B cell (primary cell): ENCODE data around the gene CHST13. TPM values are rescaled to one million over a fixed set of nuclear protein-coding genes. Genes with fewer than 3 reads are reported as not detected.
A peak's percentile ranks its signal among the peaks of the same experiment; 100 is the strongest.

Experiments used
- ATAC-seq: fragments of 200-7000 bp; cut with Tn5 transposase; one replicate; pipeline ENCODE4 v1.10.0; 2021; ENCODE audit warnings: low read depth, mild to moderate bottlenecking, moderate number of reproducible peaks, moderate library complexity
- CTCF ChIA-PET: fragments of 350-600 bp; sonication (Branson Sonifier 250); formaldehyde crosslinking; loops from one replicate; lab custom pipeline; 2021; ENCODE audit warnings: antibody characterized with exemption, inconsistent platforms; lab: Charles Lee
- POLR2A ChIA-PET: fragments of 350-600 bp; sonication (Branson Sonifier 250); formaldehyde crosslinking; loops from one replicate; lab custom pipeline; 2021; ENCODE audit warnings: antibody characterized with exemption; lab: Charles Lee
- DNase-seq: peaks from one replicate; pipeline ENCODE4 v3.0.0; 2013
- H2AFZ ChIP-seq: 2 replicates; pipeline ENCODE4 v1.6.1; 2012; ENCODE audit warnings: mild to moderate bottlenecking, low read depth, low read length; ENCODE audit not compliant: insufficient read depth, poor library complexity, severe bottlenecking
- H3K27ac ChIP-seq, 2 donors: 1 replicate in 1 of 2; 2 replicates in 1 of 2; pipeline ENCODE4 v1.5.1; 2012 to 2013; ENCODE audit warnings: low read length in 2 of 2, mild to moderate bottlenecking in 2 of 2, moderate library complexity in 1 of 2
- H3K27me3 ChIP-seq, 4 experiments: fragments of 200-600 bp in 1 of 4; sonication (generic) in 1 of 4; replicated peaks in 1 of 4; 1 replicate in 2 of 4; 2 replicates in 2 of 4; pipeline versions ENCODE4 v1.6.1 to v1.7.0; 2013 to 2016; ENCODE audit warnings: low read length in 3 of 4, mild to moderate bottlenecking in 2 of 4, mixed read lengths in 1 of 4, moderate library complexity in 1 of 4; ENCODE audit not compliant: insufficient read depth in 4 of 4, control insufficient read depth in 3 of 4; ENCODE audit errors: control extremely low read depth in 1 of 4
- H3K36me3 ChIP-seq, 2 experiments: replicated peaks in 1 of 2; 1 replicate in 1 of 2; 2 replicates in 1 of 2; pipeline versions ENCODE4 v1.6.1 to v1.7.1; 2013; ENCODE audit warnings: low read length in 1 of 2; ENCODE audit not compliant: insufficient read depth in 2 of 2, control insufficient read depth in 1 of 2; ENCODE audit errors: control extremely low read depth in 1 of 2, extremely low read depth in 1 of 2
- H3K4me1 ChIP-seq, 2 donors: fragments of 200-600 bp in 1 of 2; sonication (generic) in 1 of 2; 1 replicate in 1 of 2; 2 replicates in 1 of 2; pipeline versions ENCODE4 v1.5.1 to v1.6.1; 2013 to 2017; ENCODE audit warnings: low read length in 2 of 2; ENCODE audit not compliant: control insufficient read depth in 2 of 2, insufficient read depth in 2 of 2
- H3K4me2 ChIP-seq: replicated peaks from 2 replicates; pipeline ENCODE3; 2012; ENCODE audit warnings: mild to moderate bottlenecking, low read depth, low read length; ENCODE audit not compliant: poor library complexity, severe bottlenecking
- H3K4me3 ChIP-seq, 5 experiments: fragments of 200-600 bp in 1 of 5; sonication (generic) in 1 of 5; 1 replicate in 3 of 5; 2 replicates in 2 of 5; pipeline versions ENCODE4 v1.5.1 to v1.7.0; 2011 to 2016; ENCODE audit warnings: low read length in 4 of 5, mild to moderate bottlenecking in 4 of 5, low read depth in 2 of 5, control low read depth in 1 of 5, moderate library complexity in 1 of 5; ENCODE audit not compliant: insufficient read depth in 1 of 5; ENCODE audit errors: control extremely low read depth in 1 of 5, extremely low read depth in 1 of 5
- H3K79me2 ChIP-seq: fragments of 200-600 bp; sonication (generic); one replicate; pipeline ENCODE4 v1.6.0; 2016; ENCODE audit warnings: low read length; ENCODE audit not compliant: control insufficient read depth, insufficient read depth
- H3K9ac ChIP-seq: fragments of 200-600 bp; sonication (generic); 2 replicates; pipeline ENCODE4 v1.6.1; 2017; ENCODE audit warnings: mild to moderate bottlenecking, low read length, moderate library complexity
- H3K9me3 ChIP-seq, 3 donors: one replicate each; pipeline versions ENCODE4 v1.6.1 to v1.7.1; 2013; ENCODE audit warnings: low read length in 2 of 3; ENCODE audit not compliant: control insufficient read depth in 2 of 3, insufficient read depth in 1 of 3; ENCODE audit errors: control extremely low read depth in 1 of 3
- H4K20me1 ChIP-seq: 2 replicates; pipeline ENCODE4 v1.6.0; 2012; ENCODE audit warnings: mild to moderate bottlenecking, low read length; ENCODE audit not compliant: insufficient read depth, control insufficient read depth, poor library complexity, severe bottlenecking
- H3K27ac Mint-ChIP-seq: one replicate; pipeline ENCODE4 v1.8.0; 2021; ENCODE audit warnings: mixed read lengths
- H3K27me3 Mint-ChIP-seq: one replicate; pipeline ENCODE4 v1.8.0; 2021; ENCODE audit warnings: mixed read lengths
- H3K4me1 Mint-ChIP-seq: one replicate; pipeline ENCODE4 v1.8.0; 2021; ENCODE audit warnings: mixed read lengths
- H3K4me3 Mint-ChIP-seq: one replicate; pipeline ENCODE4 v1.8.0; 2021; ENCODE audit warnings: mixed read lengths
- H3K9me3 Mint-ChIP-seq: one replicate; pipeline ENCODE4 v1.8.0; 2022; ENCODE audit warnings: mixed read lengths; ENCODE audit not compliant: insufficient read depth
- CTCF ChIP-seq: fragments of 200-600 bp; IDR thresholded peaks from one replicate; pipeline ENCODE4 v1.8.0; 2022; ENCODE audit warnings: antibody characterized with exemption, mild to moderate bottlenecking
- EZH2 ChIP-seq: IDR thresholded peaks from 2 replicates; pipeline ENCODE4 v1.6.1; 2012; ENCODE audit warnings: borderline replicate concordance, low read depth, mild to moderate bottlenecking, moderate library complexity, low read length; ENCODE audit not compliant: insufficient read depth, poor library complexity, severe bottlenecking
- whole genome bisulfite sequencing: methylation state at CpG from one replicate; pipeline ENCODE4 v1.1.5; 2013; ENCODE audit warnings: missing lambda C conversion rate; ENCODE audit not compliant: insufficient coverage; 5-methylcytosine and 5-hydroxymethylcytosine counted together
- intact Hi-C: fragments of 100-400 bp; cut with micrococcal nuclease; formaldehyde crosslinking; loops from one replicate; pipeline ENCODE4 v1.10.0; 2022
- polyA plus RNA-seq: library from polyadenylated mRNA; depleted of rRNA; stranded (reverse); fragments of >200 nt; gene quantifications from 2 replicates; pipeline ENCODE4 v1.2.3, GENCODE V29; 2012
- total RNA-seq, 2 donors: library from RNA; stranded (reverse); fragments of 120-200 nt in 1 of 2; gene quantifications; 1 replicate in 1 of 2; 2 replicates in 1 of 2; pipeline versions ENCODE4 v1.2.3 to v1.2.4, GENCODE V29; 2013 to 2022

Gene CHST13
- total and polyA plus RNA-seq, 2 donors (not counting 1 experiment from before 2014, with no cell fraction given) = 0.07 TPM; not detected in 1

- no peak overlapping the region for H3K4me2 ChIP-seq
- ChIA-PET POLR2A (no interaction called here), CTCF (no interaction called here)
- Mint-ChIP-seq H3K4me3 (no peak overlapping the region), H3K4me1 (no peaks in the 10 kb centered on the region), H3K9me3 (no peaks in the 10 kb centered on the region), H3K27ac (no peak overlapping the region), H3K27me3 (peaks cover 9% of the 10 kb centered on the region)
- H3K4me1 ChIP-seq = no peaks in the 10 kb centered on the region
- intact Hi-C loops = no loop called here
- H2AFZ ChIP-seq = no peak overlapping the region
- H3K36me3 ChIP-seq = no peaks in the 10 kb centered on the region
- no peak for ATAC-seq
- H3K27ac ChIP-seq = no peak overlapping the region
- H3K9ac ChIP-seq = no peak overlapping the region
- no peaks in the 10 kb centered on the region for H3K79me2 ChIP-seq
- H3K4me3 ChIP-seq = no peak overlapping the region
- H3K27me3 ChIP-seq = no peaks in the 10 kb centered on the region
- 84% methylated on average over 12 of the region's 12 CpGs for WGBS
- H4K20me1 ChIP-seq = no peaks in the 10 kb centered on the region
- H3K9me3 ChIP-seq = no peaks in the 10 kb centered on the region
- DNase-seq = peak; percentile 0
- TF ChIP-seq EZH2 = no peak
These were observed 26.0 kb downstream of the CHST13 start for GRCh38 chr3:126549861-126550487.

GRCh38 chr3:126550488-126551051, 26.6 kb downstream of the CHST13 start:
- no peak overlapping the region for H3K9ac ChIP-seq
- no peaks in the 10 kb centered on the region for H3K9me3 ChIP-seq
- Mint-ChIP-seq H3K4me3 (no peak overlapping the region), H3K27me3 (peaks cover 6% of the 10 kb centered on the region), H3K4me1 (no peaks in the 10 kb centered on the region), H3K27ac (no peak overlapping the region), H3K9me3 (no peaks in the 10 kb centered on the region)
- H3K36me3 ChIP-seq = no peaks in the 10 kb centered on the region
- WGBS = 93% methylated on average over 11 of the region's 11 CpGs
- TF ChIP-seq CTCF (no peak), EZH2 (no peak)
- no peak overlapping the region for H2AFZ ChIP-seq
- H3K4me2 ChIP-seq = no peak overlapping the region
- DNase-seq (peak; percentile 1), ATAC-seq (no peak)
- H3K27me3 ChIP-seq = no peaks in the 10 kb centered on the region
- no peaks in the 10 kb centered on the region for H3K4me1 ChIP-seq
- intact Hi-C loops = no loop called here
- POLR2A ChIA-PET = no interaction called here
- CTCF ChIA-PET = no interaction called here
- H3K79me2 ChIP-seq = no peaks in the 10 kb centered on the region
- H3K4me3 ChIP-seq = no peak overlapping the region
- H4K20me1 ChIP-seq = no peaks in the 10 kb centered on the region
- no peak overlapping the region for H3K27ac ChIP-seq
